GM12891 (cell line): ENCODE results near the gene GRM7.

Source experiments
- POLR2A ChIP-seq: IDR thresholded peaks from 2 replicates; pipeline ENCODE4 v1.6.1; 2011; ENCODE audit warnings: low read depth, low read length, control low read depth
- POLR2AphosphoS5 ChIP-seq: IDR thresholded peaks from 2 replicates; pipeline ENCODE4 v1.6.1; 2011; ENCODE audit warnings: low read depth, low read length, control low read depth
- SPI1 ChIP-seq: IDR thresholded peaks from 2 replicates; pipeline ENCODE4 v1.6.1; 2011; ENCODE audit warnings: low read depth, low read length, control low read depth
- TAF1 ChIP-seq: IDR thresholded peaks from 2 replicates; pipeline ENCODE4 v1.6.1; 2011; ENCODE audit warnings: low read depth, low read length, control low read depth

DNA sequence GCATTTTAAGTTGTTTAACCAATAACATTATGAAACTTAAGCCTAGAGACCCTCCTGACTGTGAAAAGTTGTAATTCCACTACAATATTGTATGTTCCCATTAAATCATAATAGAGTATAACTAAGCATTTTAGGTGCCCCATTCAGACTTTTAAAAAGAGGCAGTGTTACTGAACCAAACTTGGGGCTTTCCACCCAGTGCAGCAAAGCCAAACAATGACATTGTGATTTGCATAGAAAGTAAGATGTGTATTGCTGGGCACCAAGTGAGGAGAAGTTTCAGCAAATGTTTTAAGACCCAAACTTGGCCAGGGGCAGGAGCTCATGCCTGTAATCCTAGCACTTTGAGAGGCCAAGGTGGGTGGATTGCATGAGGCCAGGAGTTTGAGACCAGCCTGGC lies 706.2 kb downstream of the GRM7 start:
- TF ChIP-seq POLR2AphosphoS5 = no peak
- TF ChIP-seq SPI1 = no peak
- TF ChIP-seq POLR2A = no peak
- TF ChIP-seq TAF1 = no peak
